Measurements from ENCODE around the gene ERP44.
"Not testable (repeated sequence)": the region's sequence is repeated elsewhere in the genome, so short reads cannot be mapped to it uniquely, and the experiment has no call there.

Gene ERP44

DNA sequence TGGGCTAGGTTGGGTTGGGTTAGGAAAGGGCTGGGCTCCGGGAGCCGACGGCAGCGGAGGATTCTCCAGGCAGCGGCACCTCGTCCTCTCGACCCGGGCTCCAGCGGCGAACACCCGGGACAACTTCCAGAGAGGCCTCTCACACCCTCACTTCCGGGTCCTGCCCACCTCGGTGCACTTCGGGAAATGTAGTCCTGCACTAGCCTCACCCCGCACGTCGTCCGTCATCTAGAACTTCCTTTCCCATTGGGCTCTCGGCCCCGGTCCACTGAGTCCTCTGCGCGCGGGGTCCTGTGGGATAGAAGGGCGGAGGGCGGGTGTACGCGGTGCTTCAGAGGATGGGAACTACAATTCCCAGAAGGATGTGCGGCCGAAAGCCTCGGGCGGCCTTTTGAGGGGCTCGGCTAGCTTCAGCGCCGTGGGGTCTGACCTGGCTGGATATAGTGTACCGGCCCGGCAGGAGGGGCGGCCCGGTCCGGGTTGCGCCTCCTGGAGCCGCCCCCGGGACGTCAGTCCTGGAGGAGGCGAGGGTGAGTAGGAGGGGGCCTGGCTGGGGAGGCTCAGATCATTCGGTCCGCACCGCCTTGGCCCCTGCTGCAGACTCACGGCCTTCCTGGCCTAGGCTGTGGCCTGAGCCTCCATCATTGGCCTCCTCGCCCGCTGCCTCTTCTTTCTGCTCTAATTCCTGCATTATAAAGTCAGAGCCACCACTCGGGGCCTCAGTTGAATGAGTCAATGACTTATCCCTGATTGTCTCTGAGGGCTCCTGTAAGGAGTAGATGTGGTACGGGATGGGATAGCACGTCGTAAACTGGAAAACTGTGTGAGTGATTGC is at the start of gene ERP44, which contains the start of gene INVS:
ERP44 (minus strand) TSS at position 114 of the 835 bp plus-strand sequence. CDS start 160 bp downstream, outside the sequence.
INVS (plus strand) TSS at position 357 of the 835 bp plus-strand sequence. CDS start 5,279 bp downstream, outside the sequence.
- DNase-seq (ENCODE audit: low read depth, low spot score), result peak; percentile 96

DNA sequence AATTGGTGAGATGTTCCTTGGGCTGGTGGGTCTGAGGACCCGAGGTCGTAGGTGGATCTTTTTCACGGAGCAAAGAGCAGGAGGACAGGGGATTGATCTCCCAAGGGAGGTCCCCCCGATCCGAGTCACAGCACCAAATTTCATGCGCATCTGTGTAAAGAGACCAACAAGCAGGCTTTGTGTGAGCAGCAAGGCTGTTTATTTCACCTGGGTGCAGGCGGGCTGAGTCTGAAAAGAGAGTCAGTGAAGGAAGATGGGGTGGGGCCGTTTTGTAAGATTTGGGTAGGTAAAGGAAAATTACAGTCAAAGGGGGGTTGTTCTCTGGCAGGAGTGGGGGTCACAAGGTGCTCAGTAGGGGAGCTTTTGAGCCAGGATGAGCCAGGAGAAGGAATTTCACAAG is 47.2 kb upstream of the ERP44 start:
- DNase-seq (ENCODE audit: low read depth, low spot score), result not testable (repeated sequence)

DNA sequence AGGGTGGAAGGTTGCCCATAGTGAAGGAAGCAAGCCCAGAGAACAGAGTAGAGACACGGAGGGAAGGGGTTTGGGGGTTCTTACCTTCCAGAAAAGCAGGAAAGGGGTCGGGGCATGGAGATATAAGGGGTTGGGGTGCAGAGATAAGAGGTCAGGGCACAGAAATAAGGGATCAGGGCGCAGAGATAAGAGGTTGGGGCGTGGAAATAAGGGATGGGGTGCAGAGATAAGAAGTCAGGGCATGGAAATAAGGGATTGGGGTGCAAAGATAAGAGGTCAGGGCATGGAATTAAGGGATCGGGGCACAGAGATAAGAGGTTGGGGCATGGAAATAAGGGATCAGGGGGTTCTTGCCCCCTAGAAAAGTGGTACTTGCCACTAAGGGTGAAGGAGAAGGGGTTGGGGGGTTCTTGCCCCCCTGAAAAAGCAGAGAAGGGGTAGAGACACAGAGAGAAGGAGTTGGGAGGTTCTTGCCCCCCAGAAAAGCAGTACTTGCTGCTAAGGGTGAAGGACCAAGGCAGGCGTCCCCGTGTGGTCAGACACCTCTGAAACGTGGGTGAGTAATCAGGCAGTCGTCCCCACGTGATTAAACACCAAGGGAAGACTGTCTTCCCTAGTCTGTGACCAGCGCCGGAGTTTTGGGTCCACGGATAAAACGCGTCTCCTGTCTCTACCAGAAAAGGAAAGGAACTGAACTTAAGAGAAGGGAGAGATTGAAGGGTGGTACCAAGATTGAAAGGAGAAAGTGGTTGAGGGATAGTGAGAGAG is 46.6 kb upstream of the ERP44 start:
- not testable (repeated sequence) for DNase-seq (ENCODE audit: low read depth, low spot score)

DNA sequence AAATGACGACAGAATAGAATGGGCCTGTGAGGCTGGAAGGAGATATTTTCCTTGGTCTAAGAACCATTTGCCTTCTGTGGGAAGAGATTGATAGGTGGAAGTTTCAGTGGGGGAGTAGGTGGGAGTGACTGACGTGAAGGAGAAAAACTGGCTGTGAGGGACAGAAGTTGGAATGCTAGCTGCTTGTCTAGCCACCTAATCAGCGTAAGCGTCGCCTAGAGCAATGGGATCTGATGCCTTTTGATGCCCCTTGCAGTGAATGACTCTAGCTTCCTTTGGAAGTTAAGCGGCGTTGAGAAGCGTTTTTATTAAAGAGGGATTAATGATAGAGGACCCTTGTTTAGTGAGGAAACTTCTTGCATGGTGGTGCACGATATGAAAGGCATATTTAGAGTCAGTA is 43.1 kb upstream of the ERP44 start:
- not testable (repeated sequence) for DNase-seq (ENCODE audit: low read depth, low spot score)

DNA sequence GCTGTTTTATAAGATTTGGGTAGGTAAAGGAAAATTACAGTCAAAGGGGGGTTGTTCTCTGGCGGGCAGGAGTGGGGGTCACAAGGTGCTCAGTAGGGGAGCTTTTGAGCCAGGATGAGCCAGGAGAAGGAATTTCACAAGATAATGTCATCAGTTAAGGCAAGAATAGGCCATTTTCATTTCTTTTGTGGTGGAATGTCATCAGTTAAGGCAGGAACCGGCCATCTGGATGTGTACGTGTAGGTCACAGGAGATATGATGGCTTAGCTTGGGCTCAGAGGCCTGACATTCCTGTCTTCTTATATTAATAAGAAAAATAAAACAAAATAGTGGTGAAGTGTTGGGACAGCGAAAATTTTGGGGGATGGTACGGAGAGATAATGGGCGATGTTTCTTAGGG is 41.5 kb upstream of the ERP44 start:
- DNase-seq (ENCODE audit: low read depth, low spot score), result not testable (repeated sequence)

DNA sequence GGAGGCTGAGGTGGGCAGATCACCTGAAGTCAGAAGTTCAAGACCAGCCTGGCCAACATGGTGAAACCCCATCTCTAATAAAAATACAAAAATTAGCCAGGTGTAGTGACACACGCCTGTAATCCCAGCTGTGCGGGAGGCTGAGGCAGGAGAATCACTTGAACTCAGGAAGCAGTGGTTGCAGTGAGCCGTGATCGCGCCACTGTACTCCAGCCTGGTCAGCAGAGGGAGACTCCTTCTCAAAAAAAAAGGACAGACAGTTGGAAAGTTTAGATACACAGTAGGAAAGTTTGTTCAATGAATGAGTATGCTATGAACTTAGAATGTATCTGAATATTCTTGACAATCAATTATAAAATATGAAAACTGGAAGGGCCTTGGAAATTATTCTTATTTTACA is 38.0 kb upstream of the ERP44 start:
- not testable (repeated sequence) for DNase-seq (ENCODE audit: low read depth, low spot score)

DNA sequence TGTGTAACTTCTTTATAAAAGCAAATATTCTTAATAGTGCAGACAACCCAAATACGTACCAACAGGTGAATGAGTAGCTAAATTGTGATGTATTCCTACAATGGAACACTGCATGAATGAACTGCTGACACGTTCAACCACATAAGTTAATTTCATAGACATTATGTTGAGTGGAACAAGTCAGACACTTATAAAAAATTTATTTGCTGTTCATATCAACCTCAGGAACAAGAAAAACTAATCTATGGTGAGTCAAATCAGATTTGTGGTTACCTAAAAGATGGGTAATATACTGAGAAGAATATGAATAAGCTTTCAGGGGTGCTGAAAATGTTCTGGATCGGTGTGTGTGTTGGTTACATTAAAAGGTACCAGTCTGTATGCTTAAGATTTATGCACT is 35.9 kb upstream of the ERP44 start:
- DNase-seq (ENCODE audit: low read depth, low spot score), result no peak

DNA sequence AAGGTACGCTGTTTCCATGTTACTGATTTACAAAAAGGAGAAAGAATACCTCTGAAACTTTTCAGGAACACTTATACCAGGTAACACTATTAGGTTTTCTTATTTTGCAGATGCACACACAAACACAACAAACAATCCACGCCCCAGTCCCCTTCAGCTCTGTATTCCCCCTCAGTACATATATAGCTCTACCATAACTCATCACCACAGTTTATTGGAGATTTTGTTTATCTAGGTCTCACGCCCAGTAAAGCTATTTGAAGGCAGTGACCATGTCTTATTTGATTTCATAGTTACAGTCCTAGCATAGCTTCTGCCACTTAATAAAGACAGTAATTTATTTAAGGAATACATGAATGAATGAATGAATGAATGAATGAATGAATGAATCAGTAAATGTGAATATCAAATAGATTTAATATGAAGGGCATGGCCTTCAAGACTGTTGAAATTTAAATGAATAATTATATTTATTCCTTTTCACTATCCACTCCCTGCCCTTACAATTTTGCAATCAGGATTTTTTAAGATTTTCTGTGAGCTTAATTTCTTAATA is 33.2 kb upstream of the ERP44 start:
- DNase-seq (ENCODE audit: low read depth, low spot score), result no peak

DNA sequence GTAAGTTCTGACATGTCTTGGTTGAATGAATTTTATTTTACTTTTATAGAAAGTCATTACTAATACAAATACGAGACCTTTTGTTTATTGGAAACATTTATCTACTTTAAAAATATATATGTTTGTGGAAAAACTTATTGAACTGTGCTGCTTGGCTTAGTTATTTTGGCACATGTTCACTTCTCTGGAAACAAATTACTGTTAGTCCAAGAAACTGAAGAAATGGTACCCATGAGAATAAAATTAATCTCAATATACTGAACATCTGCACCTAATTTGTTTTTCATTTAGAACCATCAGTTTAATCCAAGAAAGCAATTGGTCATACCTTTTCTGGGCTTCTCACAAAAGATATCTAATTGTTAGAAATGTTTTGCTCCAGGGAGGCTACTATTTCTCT is 32.4 kb upstream of the ERP44 start:
- no peak for DNase-seq (ENCODE audit: low read depth, low spot score)

DNA sequence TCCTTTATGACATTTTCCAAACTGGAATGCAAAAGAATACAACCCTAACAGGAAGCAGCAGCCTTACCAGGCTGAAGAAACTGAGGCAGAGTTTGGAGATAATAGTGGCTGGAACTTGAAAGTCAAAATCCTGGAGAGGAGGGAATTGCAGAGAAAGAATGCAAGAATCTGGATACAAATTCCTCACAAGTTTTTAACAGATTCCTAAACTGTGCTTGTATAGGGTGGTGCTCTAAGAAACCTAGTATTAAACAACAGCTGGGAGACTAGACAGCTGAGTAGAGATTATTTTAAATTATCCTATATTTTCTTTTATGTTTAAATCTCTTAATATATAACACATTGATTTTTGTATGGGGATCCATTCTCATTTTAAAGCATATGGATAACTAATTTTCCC is 31.0 kb upstream of the ERP44 start:
- DNase-seq (ENCODE audit: low read depth, low spot score), result no peak

DNA sequence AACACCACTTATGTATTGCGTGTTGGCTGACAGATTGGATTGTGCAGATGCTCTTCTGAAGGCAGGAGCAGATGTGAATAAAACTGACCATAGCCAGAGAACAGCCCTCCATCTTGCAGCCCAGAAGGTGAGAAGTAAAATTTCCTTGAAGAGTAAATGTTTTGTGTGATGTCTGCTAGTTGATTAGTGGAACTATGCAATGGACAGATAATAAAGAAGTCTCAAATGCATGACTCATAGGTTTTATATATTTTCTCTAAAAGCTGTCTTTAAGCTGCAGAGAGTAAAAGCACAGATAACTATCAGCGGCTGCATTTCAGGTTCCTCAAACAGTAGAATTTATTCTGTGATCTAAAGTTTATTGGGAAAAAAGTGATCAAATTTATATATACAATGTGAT is 27.6 kb upstream of the ERP44 start:
- DNase-seq (ENCODE audit: low read depth, low spot score), result no peak

DNA sequence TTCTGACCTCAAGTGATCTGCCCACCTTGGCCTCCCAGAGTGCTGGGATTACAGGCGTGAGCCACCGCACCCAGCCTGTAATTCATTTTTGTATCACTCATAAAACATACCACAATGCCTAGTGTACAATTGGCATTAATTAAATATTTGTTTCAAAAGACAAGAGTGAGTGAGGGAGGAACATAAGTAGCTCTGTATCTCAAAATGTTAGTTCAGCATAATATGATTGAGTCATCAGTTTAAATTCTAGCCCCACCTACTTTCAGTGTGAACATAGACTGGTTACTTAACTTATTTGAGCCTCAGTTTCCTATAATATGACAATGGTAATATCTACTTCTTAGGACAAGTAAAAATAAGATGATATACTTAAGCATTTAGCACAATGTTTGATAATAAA is 27.1 kb upstream of the ERP44 start:
- no peak for DNase-seq (ENCODE audit: low read depth, low spot score)

DNA sequence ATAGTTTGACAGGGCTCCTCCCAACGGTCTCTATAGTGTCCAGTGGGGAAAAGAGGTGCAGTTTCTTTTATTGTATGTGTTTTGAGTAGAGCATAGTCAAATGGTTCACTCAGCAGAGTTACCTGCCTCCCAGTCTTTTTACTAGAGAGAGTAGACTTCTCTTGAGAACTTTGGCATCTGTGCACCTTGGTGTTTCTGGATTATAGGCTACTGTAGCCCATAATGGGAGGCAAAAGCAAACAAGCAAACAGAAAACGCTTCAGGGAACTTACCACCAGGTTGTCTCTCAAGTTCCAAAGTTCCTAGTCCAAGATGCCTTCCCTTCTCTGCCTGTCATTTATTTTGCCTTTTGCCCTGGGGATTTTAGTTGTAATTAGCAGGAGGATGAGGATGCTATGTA is 26.4 kb upstream of the ERP44 start:
- no peak for DNase-seq (ENCODE audit: low read depth, low spot score)

DNA sequence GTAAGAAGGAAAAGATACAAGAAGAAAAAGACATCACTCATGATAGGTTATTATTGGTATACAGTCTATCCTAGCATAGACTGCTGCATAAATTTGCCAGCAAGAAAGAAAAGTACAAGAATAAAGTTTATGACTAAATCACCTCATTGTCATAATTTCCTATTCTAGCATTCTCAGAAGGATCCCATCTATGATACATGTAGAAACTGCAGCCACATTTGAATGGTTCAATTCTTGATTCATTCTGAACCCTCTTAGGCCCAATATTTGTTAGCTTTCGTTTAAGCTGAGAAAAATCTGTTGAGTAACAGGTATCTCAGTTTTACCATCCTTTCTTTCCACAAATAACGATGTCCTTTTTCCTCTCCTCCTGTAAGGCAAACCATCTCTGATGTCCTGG is 21.5 kb upstream of the ERP44 start:
- DNase-seq (ENCODE audit: low read depth, low spot score), result no peak

DNA sequence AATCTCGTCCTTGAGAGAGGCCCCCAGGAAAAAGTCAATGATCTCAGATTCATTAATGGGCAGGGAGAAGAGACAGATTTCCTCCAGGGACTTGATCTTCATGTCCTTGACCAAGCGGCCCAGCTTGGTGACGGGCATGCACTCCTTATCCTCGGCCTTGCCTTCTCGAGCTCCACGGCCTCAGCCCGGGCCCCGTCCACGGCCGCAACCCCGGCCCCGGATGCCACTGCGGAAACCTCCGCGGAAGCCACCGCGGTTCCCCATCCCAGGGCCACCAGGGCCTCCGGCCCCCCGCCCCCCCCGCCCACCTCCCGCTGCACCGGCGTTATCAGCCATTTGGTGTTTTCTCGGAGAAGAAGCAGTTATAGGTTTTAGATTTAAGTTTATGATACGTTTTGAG is 18.5 kb upstream of the ERP44 start:
- DNase-seq (ENCODE audit: low read depth, low spot score), result no peak

DNA sequence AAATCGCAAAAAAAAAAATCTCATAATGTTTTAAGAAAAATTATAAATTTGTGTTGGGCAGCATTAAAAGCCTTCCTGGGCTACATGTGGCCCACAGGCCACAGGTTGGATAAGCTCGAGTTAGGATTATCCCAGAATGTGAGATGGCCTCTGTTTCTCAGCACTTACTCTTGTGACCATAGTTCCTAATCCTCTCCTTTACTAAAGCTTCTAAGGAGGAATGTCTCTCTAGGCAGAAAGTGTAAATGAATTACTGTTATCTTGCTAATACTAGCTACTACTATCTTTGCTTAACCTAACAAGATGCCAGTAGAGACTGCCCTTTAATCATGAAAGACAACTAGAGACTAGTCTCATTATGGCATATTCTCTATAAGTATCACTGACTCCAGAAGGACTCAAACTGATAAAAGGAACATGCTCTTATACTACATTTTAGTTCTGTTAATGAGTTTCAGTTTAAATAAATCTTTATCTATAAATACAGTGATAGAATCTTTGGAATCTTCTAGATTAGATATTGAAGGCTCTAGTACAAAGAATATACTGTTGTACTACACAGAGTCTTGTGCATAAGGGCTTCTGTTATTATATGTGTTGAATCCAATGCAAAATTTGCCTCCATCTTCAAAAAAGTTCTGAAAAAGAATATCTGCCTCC is 14.0 kb upstream of the ERP44 start:
- DNase-seq (ENCODE audit: low read depth, low spot score), result no peak

DNA sequence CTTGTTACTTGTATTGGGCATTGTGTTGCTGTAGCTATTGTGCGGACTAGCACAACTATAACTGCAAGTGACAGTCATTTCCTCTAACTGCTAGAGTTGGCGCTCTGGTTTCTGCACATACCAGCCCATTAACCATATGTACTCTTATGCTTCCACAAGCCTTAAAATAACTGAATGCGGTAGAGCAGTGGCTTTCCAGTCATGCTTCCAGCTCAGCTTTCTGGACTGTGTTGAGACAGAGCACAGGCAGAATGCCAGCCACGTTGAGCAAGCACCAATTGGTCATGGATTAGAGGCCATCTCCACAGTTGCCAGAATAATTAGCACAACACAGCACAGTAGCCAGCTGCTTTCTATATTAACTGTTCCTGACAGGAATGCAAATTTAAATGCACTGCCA is 12.4 kb upstream of the ERP44 start:
- no peak for DNase-seq (ENCODE audit: low read depth, low spot score)

DNA sequence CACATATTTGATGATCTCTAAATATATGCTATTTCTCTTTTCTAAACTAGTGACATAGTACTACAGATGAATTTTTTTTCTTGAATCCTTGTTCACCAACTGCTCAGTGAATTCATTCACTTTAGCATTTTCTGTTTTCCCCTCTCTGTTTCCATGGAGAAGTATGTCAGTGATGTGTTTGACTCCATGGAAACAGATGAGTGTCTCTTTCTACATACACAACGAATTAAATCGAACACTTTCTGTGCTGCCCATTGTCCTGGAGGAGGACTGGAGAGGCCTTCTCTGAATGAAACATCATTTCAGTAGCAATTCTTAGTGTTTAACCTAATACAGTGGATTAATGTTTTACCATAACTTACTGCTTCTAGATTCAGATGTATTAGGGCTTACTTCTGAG is 9.8 kb upstream of the ERP44 start:
- DNase-seq (ENCODE audit: low read depth, low spot score), result no peak

DNA sequence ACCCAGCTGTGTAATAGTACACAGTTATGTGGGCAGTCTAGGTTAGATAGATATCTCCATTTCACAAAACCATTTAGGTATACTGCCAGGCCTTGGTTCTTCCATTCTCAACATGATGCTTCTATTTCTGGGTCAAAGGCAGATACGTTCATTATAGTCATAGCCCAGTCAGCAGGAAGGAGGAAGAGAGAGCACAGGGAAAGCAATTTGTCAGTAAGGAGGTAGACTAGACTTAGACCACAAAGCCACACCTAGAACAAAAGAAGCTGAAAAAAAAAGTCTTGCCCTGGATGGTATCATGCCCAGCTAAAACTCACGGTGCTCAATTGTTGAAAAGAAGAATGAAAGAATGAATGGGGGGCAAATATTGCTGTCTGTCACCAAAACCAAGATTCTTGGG is 7.8 kb upstream of the ERP44 start:
- DNase-seq (ENCODE audit: low read depth, low spot score), result no peak

DNA sequence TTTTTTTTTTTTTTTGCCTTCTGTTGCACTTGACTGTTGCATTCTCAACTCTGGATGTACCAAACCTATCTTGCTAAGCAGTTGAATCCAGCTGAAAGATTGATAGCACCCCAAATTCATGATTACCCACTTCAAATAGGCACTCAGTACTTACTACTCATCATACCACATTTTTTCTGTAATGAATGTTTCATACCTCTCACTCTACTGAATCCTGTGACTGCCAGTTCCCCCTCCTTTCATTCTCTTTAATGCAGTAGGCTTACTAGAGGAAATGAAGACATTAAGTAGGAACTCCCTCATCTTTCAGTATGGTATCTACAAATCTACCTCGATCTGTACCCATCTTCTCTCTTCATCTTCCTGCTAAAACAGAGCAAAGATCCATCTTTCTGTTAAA is 7.1 kb upstream of the ERP44 start:
- no peak for DNase-seq (ENCODE audit: low read depth, low spot score)

DNA sequence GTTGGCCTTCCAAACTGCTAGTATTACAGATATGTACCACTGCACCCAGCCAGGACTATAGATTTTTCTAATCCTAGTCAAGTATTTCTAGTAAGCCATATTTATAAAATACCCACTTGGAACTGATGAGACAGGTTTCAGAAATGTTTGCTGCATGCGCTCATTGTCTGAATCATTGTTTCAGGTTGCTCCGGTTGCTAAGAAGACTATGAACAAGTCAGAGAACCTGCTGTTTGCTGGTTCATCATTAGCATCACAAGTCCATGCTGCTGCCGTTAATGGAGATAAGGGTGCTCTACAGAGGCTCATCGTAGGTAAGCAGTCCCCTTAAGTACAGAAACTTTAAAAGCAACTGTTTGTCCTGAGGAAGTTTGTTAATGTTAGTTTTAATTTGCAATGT is 5.5 kb upstream of the ERP44 start:
- no peak for DNase-seq (ENCODE audit: low read depth, low spot score)

DNA sequence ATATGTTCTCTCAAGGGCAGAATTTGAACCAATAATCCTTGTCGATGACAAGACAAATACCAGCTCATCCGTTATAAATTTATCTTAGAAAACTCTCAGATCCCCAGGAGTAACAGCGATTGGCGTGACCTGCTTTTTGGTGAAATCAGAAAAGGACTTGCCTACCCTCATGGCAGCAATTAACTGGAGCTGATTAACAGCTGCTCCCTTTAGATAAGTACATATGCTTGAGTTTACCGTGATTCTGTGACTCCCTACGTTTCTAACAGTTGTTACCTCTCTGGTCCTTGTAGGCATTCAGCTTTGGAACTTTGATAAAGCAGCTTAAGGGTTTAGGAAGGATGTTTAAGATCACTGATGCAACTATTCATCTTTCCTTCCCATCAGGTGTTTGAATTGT is 2.8 kb upstream of the ERP44 start:
- no peak for DNase-seq (ENCODE audit: low read depth, low spot score)
